H1 (cell line): ENCODE results near the gene CAMK2B. TPM values are rescaled to one million over a fixed set of nuclear protein-coding genes. Genes with fewer than 3 reads are reported as not detected.
A peak's percentile ranks its signal among the peaks of the same experiment; 100 is the strongest.

Experiments used
- CTCF ChIA-PET: fragments of 300-600 bp; sonication (Branson Sonifier 250); formaldehyde crosslinking; loops from one replicate; lab custom pipeline; 2021; ENCODE audit not compliant: partially characterized antibody; lab: Charles Lee
- POLR2A ChIA-PET: fragments of 300-600 bp; sonication (Branson Sonifier 250); formaldehyde crosslinking; loops from one replicate; lab custom pipeline; 2021; ENCODE audit warnings: inconsistent platforms; ENCODE audit not compliant: partially characterized antibody; lab: Charles Lee
- DNase-seq, 2 experiments: peaks; one replicate each; pipeline versions ENCODE4 v3.0.0 to v3.0.0-alpha.2; 2010 to 2022; ENCODE audit warnings: low spot score in 2 of 2, low read depth in 1 of 2, mixed read lengths in 1 of 2
- FAIRE-seq: peaks from 2 replicates; lab custom pipeline; 2011; peaks lifted over from hg19 to GRCh38; lab: Jason Lieb, UNC
- H2AFZ ChIP-seq: 2 replicates; pipeline ENCODE4 v1.8.1; 2012; ENCODE audit warnings: low read length, inconsistent platforms
- H2AK5ac ChIP-seq: 2 replicates; pipeline ENCODE4 v1.6.1; 2013; ENCODE audit warnings: low read depth, low read length
- H2BK120ac ChIP-seq: replicated peaks from 2 replicates; pipeline ENCODE3; 2013; ENCODE audit warnings: low read depth, low read length, inconsistent platforms
- H2BK12ac ChIP-seq: 2 replicates; pipeline ENCODE4 v1.6.1; 2013; ENCODE audit warnings: low read depth, low read length
- H2BK15ac ChIP-seq: 2 replicates; pipeline ENCODE4 v1.6.1; 2013; ENCODE audit warnings: low read length
- H2BK20ac ChIP-seq: 2 replicates; pipeline ENCODE4 v1.6.1; 2013; ENCODE audit warnings: low read length
- H2BK5ac ChIP-seq: 2 replicates; pipeline ENCODE4 v1.6.1; 2013; ENCODE audit warnings: low read depth, low read length
- H3K14ac ChIP-seq: 2 replicates; pipeline ENCODE4 v1.6.1; 2013; ENCODE audit warnings: inconsistent platforms; ENCODE audit not compliant: insufficient read length
- H3K18ac ChIP-seq: 2 replicates; pipeline ENCODE4 v1.6.1; 2013; ENCODE audit warnings: low read length; ENCODE audit errors: extremely low read depth
- H3K23ac ChIP-seq: 2 replicates; pipeline ENCODE4 v1.6.1; 2013; ENCODE audit warnings: inconsistent platforms; ENCODE audit not compliant: insufficient read length
- H3K23me2 ChIP-seq: 2 replicates; pipeline ENCODE4 v1.6.1; 2013; ENCODE audit warnings: low read depth, low read length
- H3K27ac ChIP-seq: 2 replicates; pipeline ENCODE4 v1.6.1; 2011; ENCODE audit warnings: low read depth, low read length, inconsistent platforms
- H3K27me3 ChIP-seq, 4 experiments: replicated peaks in 1 of 4; 1 replicate in 1 of 4; 2 replicates in 3 of 4; pipeline versions ENCODE4 v1.6.1 to v1.8.1; 2011 to 2013; ENCODE audit warnings: low read length in 3 of 4, mild to moderate bottlenecking in 3 of 4, inconsistent platforms in 2 of 4, mixed read lengths in 2 of 4, moderate library complexity in 1 of 4; ENCODE audit not compliant: control insufficient read depth in 3 of 4, insufficient read depth in 3 of 4; ENCODE audit errors: extremely low read depth in 1 of 4
- H3K36me3 ChIP-seq, 4 experiments: 2 replicates each; pipeline versions ENCODE4 v1.6.1 to v1.8.1; 2011 to 2013; ENCODE audit warnings: mild to moderate bottlenecking in 4 of 4, low read length in 3 of 4, moderate library complexity in 2 of 4, control low read depth in 1 of 4, inconsistent platforms in 1 of 4; ENCODE audit not compliant: insufficient read depth in 4 of 4, control insufficient read depth in 2 of 4
- H3K4ac ChIP-seq: replicated peaks from 2 replicates; pipeline ENCODE3; 2013; ENCODE audit warnings: low read length, low read depth, mixed read lengths, inconsistent platforms; ENCODE audit not compliant: insufficient read length
- H3K4me1 ChIP-seq, 4 experiments: replicated peaks in 1 of 4; 1 replicate in 1 of 4; 2 replicates in 3 of 4; pipeline versions ENCODE4 v1.6.1 to v1.8.1; 2011 to 2013; ENCODE audit warnings: low read length in 3 of 4, inconsistent platforms in 2 of 4, mixed read lengths in 1 of 4; ENCODE audit not compliant: insufficient read depth in 4 of 4, control insufficient read depth in 3 of 4
- H3K4me2 ChIP-seq, 2 experiments: 2 replicates each; pipeline versions ENCODE4 v1.6.1 to v1.8.1; 2011 to 2013; ENCODE audit warnings: low read depth in 2 of 2, low read length in 2 of 2, control low read depth in 1 of 2, inconsistent platforms in 1 of 2, mild to moderate bottlenecking in 1 of 2; ENCODE audit not compliant: insufficient read depth in 1 of 2
- H3K4me3 ChIP-seq, 4 experiments: fragments of 200-600, 300-600 bp in 1 of 4; sonication (generic), shearing (Covaris generic), sonication (Bioruptor Twin) in 1 of 4; 2 replicates each; pipeline versions ENCODE4 v1.5.1 to v1.8.1; 2011 to 2016; ENCODE audit warnings: low read length in 4 of 4, low read depth in 3 of 4, control low read depth in 2 of 4, inconsistent platforms in 2 of 4, mild to moderate bottlenecking in 2 of 4, mixed read lengths in 1 of 4, moderate library complexity in 1 of 4; ENCODE audit not compliant: insufficient read depth in 2 of 4; ENCODE audit errors: extremely low read depth in 1 of 4
- H3K56ac ChIP-seq: replicated peaks from 2 replicates; pipeline ENCODE3; 2013; ENCODE audit warnings: low read depth, mild to moderate bottlenecking, mixed read lengths, low read length, inconsistent platforms; ENCODE audit not compliant: insufficient read length
- H3K79me1 ChIP-seq: 2 replicates; pipeline ENCODE4 v1.6.1; 2013; ENCODE audit warnings: low read depth, low read length, control low read depth
- H3K79me2 ChIP-seq, 2 experiments: 2 replicates each; pipeline versions ENCODE4 v1.6.1 to v1.8.1; 2012 to 2013; ENCODE audit warnings: low read length in 2 of 2, mild to moderate bottlenecking in 2 of 2, inconsistent platforms in 1 of 2; ENCODE audit not compliant: insufficient read depth in 2 of 2, control insufficient read depth in 1 of 2
- H3K9ac ChIP-seq, 4 experiments: replicated peaks in 1 of 4; 1 replicate in 1 of 4; 2 replicates in 3 of 4; pipeline versions ENCODE4 v1.6.1 to v1.8.1; 2011 to 2013; ENCODE audit warnings: low read depth in 3 of 4, low read length in 3 of 4, control low read depth in 2 of 4, mild to moderate bottlenecking in 2 of 4, moderate library complexity in 2 of 4, inconsistent platforms in 1 of 4; ENCODE audit errors: extremely low read depth in 1 of 4
- H3K9me3 ChIP-seq, 2 experiments: 2 replicates each; pipeline versions ENCODE4 v1.6.1 to v1.8.1; 2012 to 2013; ENCODE audit warnings: mild to moderate bottlenecking in 2 of 2, moderate library complexity in 2 of 2, control low read depth in 1 of 2, inconsistent platforms in 1 of 2, low read depth in 1 of 2, low read length in 1 of 2, mixed read lengths in 1 of 2; ENCODE audit not compliant: insufficient read depth in 2 of 2
- H4K20me1 ChIP-seq, 2 experiments: replicated peaks in 1 of 2; 2 replicates each; pipeline versions ENCODE3 to v1.8.1; 2011 to 2013; ENCODE audit warnings: inconsistent platforms in 2 of 2, low read length in 2 of 2, mild to moderate bottlenecking in 1 of 2; ENCODE audit not compliant: insufficient read depth in 2 of 2, control insufficient read depth in 1 of 2
- H4K5ac ChIP-seq: 2 replicates; pipeline ENCODE4 v1.6.1; 2013; ENCODE audit warnings: low read length, low read depth, mixed read lengths, inconsistent platforms; ENCODE audit not compliant: insufficient read length
- H4K8ac ChIP-seq: 2 replicates; pipeline ENCODE4 v1.8.0; 2013; ENCODE audit warnings: mild to moderate bottlenecking, moderate library complexity, low read length, inconsistent platforms; ENCODE audit not compliant: insufficient read depth; ENCODE audit errors: extremely low read depth
- H4K91ac ChIP-seq: replicated peaks from 2 replicates; pipeline ENCODE3; 2013; ENCODE audit warnings: low read length, mixed read lengths, inconsistent platforms; ENCODE audit not compliant: insufficient read length
- CBX5 ChIP-seq: fragments of 300-800, 300-1000 bp; sonication (generic); IDR thresholded peaks from 2 replicates; pipeline ENCODE4 v1.7.1; 2016; ENCODE audit warnings: antibody characterized with exemption, low read length, low read depth
- CEBPB ChIP-seq: IDR thresholded peaks from 2 replicates; pipeline ENCODE4 v1.6.1; 2012; ENCODE audit warnings: low read depth, low read length
- GABPA ChIP-seq: IDR thresholded peaks from 2 replicates; pipeline ENCODE4 v1.6.1; 2011; ENCODE audit warnings: mild to moderate bottlenecking, low read length, moderate library complexity, borderline replicate concordance; ENCODE audit not compliant: insufficient read depth
- HDAC6 ChIP-seq: IDR thresholded peaks from one replicate; pipeline ENCODE4 v1.7.1; 2012; ENCODE audit warnings: low read depth, mild to moderate bottlenecking, inconsistent platforms, low read length, moderate library complexity
- JUN ChIP-seq: IDR thresholded peaks from 2 replicates; pipeline ENCODE4 v1.6.1; 2011; ENCODE audit warnings: low read depth, mild to moderate bottlenecking, improper control_type of control experiment, low read length
- NANOG ChIP-seq: IDR thresholded peaks from 2 replicates; pipeline ENCODE4 v1.6.1; 2011; ENCODE audit warnings: low read length, low read depth, mild to moderate bottlenecking, inconsistent platforms; ENCODE audit not compliant: insufficient read depth, poor library complexity, severe bottlenecking
- RXRA ChIP-seq: IDR thresholded peaks from 2 replicates; pipeline ENCODE4 v1.6.1; 2011; ENCODE audit warnings: low read depth, mild to moderate bottlenecking, low read length, moderate library complexity; ENCODE audit not compliant: insufficient read depth
- SAP30 ChIP-seq: fragments of 300-600 bp; sonication (generic); IDR thresholded peaks from 2 replicates; pipeline ENCODE4 v1.7.1; 2012; ENCODE audit warnings: low read length, moderate library complexity, mild to moderate bottlenecking, inconsistent platforms; ENCODE audit not compliant: insufficient read depth, insufficient replicate concordance
- SIN3A ChIP-seq, 2 experiments: IDR thresholded peaks in 1 of 2; conservative IDR thresholded peaks in 1 of 2; 2 replicates each; pipeline ENCODE4 v1.6.1; 2011 to 2012; ENCODE audit warnings: low read length in 2 of 2, improper control_type of control experiment in 1 of 2, low read depth in 1 of 2, mild to moderate bottlenecking in 1 of 2
- SP4 ChIP-seq: IDR thresholded peaks from 2 replicates; pipeline ENCODE4 v1.6.1; 2012; ENCODE audit warnings: low read length, inconsistent platforms
- TAF1 ChIP-seq: IDR thresholded peaks from 2 replicates; pipeline ENCODE4 v1.6.1; 2011; ENCODE audit warnings: mild to moderate bottlenecking, low read depth, low read length
- TBP ChIP-seq: IDR thresholded peaks from 2 replicates; pipeline ENCODE4 v1.6.1; 2011; ENCODE audit warnings: low read depth, low read length, improper control_type of control experiment
- TCF12 ChIP-seq: IDR thresholded peaks from 2 replicates; pipeline ENCODE4 v1.6.1; 2011; ENCODE audit warnings: low read depth, mild to moderate bottlenecking, low read length
- WGBS, 2 experiments: shearing (Covaris generic) in 1 of 2; methylation state at CpG; one replicate each; pipeline versions ENCODE4 v1.1.6 to v1.1.7; 2013 to 2015; ENCODE audit warnings: low lambda C conversion rate in 2 of 2, mixed read lengths in 2 of 2, inconsistent platforms in 1 of 2, low coverage in 1 of 2, missing lambda C conversion rate in 1 of 2; ENCODE audit not compliant: insufficient replicate concordance in 2 of 2, insufficient coverage in 1 of 2, insufficient read length in 1 of 2; ENCODE audit errors: extremely low coverage in 1 of 2, missing lambda C conversion rate in 1 of 2; 5-methylcytosine and 5-hydroxymethylcytosine counted together
- polyA plus RNA-seq, 7 experiments: library from polyadenylated mRNA; depleted of rRNA in 3 of 7; stranded (reverse) in 5 of 7; unstranded in 2 of 7; fragments of >200 nt in 5 of 7; fragments of 200-250 nt in 2 of 7; gene quantifications; 1 replicate in 5 of 7; 2 replicates in 1 of 7; 4 replicates in 1 of 7; pipeline versions ENCODE4 v1.2.1 to v1.2.3, GENCODE V29; 2011 to 2013; ENCODE audit warnings: missing spikeins in 2 of 7, mixed read lengths in 2 of 7
- total RNA-seq: library from RNA; stranded (reverse); fragmentation: NEBNext Ultra II Directional; extraction: Animal tissue kit (Norgen Biotek cat#: 25700); gene quantifications from 2 replicates; pipeline ENCODE4 v1.2.1, GENCODE V29; 2021
- TF ChIP-seq, protein P1 (sequence below): IDR thresholded peaks from 2 replicates; pipeline ENCODE4 v1.6.1; 2012; ENCODE audit warnings: inconsistent platforms

Gene CAMK2B
- total and polyA plus RNA-seq, 2 of the 8 experiments (the other 6 are each of a cell fraction or from before 2014, with no cell fraction given): 0.05 to 0.15 TPM

DNA sequence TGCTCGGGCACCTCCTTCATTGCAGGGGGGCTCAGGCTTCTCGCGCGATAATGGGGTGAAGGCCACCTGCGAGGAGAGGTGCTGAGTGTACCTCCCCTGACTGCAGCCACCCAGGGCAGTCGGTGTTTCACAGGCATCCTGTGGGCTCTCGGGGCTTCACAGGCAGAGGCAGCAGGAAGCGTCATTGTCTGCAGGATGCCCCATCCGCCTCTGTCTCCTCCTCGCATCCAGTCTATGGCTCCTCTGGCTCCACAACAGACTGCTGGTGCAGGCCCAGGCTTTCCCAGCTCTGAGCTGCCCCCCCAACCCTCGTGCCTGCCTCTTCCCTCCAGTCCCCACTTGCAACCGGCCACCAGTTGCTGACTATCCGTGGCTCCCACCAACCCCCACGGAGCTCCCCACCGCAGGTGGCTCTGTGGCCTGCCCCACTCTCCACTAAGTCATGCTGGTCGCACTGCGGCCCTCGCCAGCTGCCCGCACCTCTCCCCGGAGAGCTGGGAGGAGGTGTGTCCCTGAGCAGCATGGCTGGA lies 36.5 kb downstream of the CAMK2B start:
- Histone ChIP-seq H4K20me1 (peaks cover 0 to 4% of the 10 kb centered on the region in 2 experiments), H4K91ac (no peak overlapping the region), H3K14ac (no peak overlapping the region), H3K56ac (no peak overlapping the region), H3K4me2 (no peak overlapping the region), H3K79me2 (no peaks in the 10 kb centered on the region), H3K23me2 (no peaks in the 10 kb centered on the region), H3K4ac (no peak overlapping the region), H3K4me1 (peaks cover 0 to 6% (median 0%) of the 10 kb centered on the region in 4 experiments; a peak in 2 of 7 replicates), H2BK12ac (no peak overlapping the region), H2BK15ac (no peak overlapping the region), H2AFZ (no peak overlapping the region), H4K8ac (no peak overlapping the region; the same call in 1 of the 2 replicates), H2AK5ac (no peak overlapping the region), H2BK120ac (no peak overlapping the region), H3K27me3 (no peaks in the 10 kb centered on the region; a peak in 1 of 7 replicates), H3K36me3 (no peaks in the 10 kb centered on the region), H3K9me3 (no peaks in the 10 kb centered on the region), H4K5ac (no peak overlapping the region), H2BK5ac (no peak overlapping the region), H3K4me3 (no peak overlapping the region), H3K18ac (no peak overlapping the region), H3K23ac (no peak overlapping the region), H2BK20ac (no peak overlapping the region), H3K79me1 (no peaks in the 10 kb centered on the region), H3K9ac (no peak overlapping the region), H3K27ac (no peak overlapping the region)
- FAIRE-seq (no peak), DNase-seq (peak in 1 of 2 experiments; percentile 45)
- POLR2A ChIA-PET: no interaction called here
- WGBS, 2 experiments: 77% methylated on average over 20 of the region's 20 CpGs; no CpG with 5 or more reads in 1 of the 2 experiments
- CTCF ChIA-PET: interaction anchor here (1.0 to 1.9 kb wide), 2 partner anchors 45 to 48 kb away, joined by 4 to 6 read pairs; no protein-coding TSS in a partner anchor
- TF ChIP-seq JUN (no peak), GABPA (no peak), RXRA (no peak), SIN3A (conservative IDR thresholded peaks at IDR 0.05 in 1 of 2, IDR thresholded peaks at IDR 0.05 in 1 of 2; ENCODE audit: low read depth in 1 of 2, low read length in 2 of 2) (no peak), HDAC6 (no peak), CEBPB (no peak), CBX5 (no peak), TBP (no peak), SAP30 (no peak), TCF12 (no peak), TAF1 (no peak), SP4 (no peak), NANOG (no peak)
- TF ChIP-seq, protein P1, sequence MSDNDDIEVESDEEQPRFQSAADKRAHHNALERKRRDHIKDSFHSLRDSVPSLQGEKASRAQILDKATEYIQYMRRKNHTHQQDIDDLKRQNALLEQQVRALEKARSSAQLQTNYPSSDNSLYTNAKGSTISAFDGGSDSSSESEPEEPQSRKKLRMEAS: no peak
